ENCODE results near the gene UNC5B.

DNA sequence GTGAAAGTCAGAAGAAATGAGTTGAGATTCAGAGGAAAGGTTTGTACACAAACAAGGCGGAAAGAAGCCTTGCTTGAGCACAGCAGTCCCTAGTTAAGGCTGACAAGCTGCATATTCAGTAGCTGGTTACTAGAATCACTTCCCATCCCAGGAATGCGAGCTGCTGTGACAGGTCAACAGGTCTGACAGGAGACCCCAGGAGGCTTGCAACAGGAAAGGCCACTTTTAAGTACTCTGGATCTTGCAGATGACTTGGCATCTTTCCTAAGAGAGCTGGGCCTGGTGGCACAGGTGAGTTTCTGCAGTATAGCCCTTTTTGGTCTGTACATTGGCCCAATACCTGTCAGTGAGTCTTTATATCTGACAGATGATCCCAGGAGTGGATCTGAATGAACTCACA is 35.7 kb upstream of the UNC5B start:
- TF ChIP-seq, protein P1, sequence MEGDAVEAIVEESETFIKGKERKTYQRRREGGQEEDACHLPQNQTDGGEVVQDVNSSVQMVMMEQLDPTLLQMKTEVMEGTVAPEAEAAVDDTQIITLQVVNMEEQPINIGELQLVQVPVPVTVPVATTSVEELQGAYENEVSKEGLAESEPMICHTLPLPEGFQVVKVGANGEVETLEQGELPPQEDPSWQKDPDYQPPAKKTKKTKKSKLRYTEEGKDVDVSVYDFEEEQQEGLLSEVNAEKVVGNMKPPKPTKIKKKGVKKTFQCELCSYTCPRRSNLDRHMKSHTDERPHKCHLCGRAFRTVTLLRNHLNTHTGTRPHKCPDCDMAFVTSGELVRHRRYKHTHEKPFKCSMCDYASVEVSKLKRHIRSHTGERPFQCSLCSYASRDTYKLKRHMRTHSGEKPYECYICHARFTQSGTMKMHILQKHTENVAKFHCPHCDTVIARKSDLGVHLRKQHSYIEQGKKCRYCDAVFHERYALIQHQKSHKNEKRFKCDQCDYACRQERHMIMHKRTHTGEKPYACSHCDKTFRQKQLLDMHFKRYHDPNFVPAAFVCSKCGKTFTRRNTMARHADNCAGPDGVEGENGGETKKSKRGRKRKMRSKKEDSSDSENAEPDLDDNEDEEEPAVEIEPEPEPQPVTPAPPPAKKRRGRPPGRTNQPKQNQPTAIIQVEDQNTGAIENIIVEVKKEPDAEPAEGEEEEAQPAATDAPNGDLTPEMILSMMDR (optimal IDR thresholded peaks at IDR 0.05 in 1 of 3, IDR thresholded peaks at IDR 0.05 in 1 of 3, conservative IDR thresholded peaks at IDR 0.05 in 1 of 3; ENCODE audit: extremely low read depth in 1 of 3, insufficient read depth in 2 of 3, low read length in 3 of 3) = no peak
- TF ChIP-seq EZH2 (IDR thresholded peaks at IDR 0.05; ENCODE audit: low read length) = no peak
